Measurements from ENCODE around the gene BOD1.

The BOD1 gene

GRCh38 chr5:173575985-173576384 lies 40.5 kb downstream of the BOD1 start:
- DNase-seq, result no peak

- no peak for DNase-seq
These were observed 41.5 kb downstream of the BOD1 start for GRCh38 chr5:173574983-173575382.

- DNase-seq, result peak; percentile 16 to 50
These were observed 43.1 kb downstream of the BOD1 start for GRCh38 chr5:173573126-173573960.

GRCh38 chr5:173572431-173573125 lies 43.9 kb downstream of the BOD1 start:
- DNase-seq, result no peak

- DNase-seq, result no peak
These were observed 45.9 kb downstream of the BOD1 start for GRCh38 chr5:173570321-173571090.

- no peak for DNase-seq
These were observed 47.7 kb downstream of the BOD1 start for GRCh38 chr5:173568703-173569102.

GRCh38 chr5:173568128-173568527 lies 48.3 kb downstream of the BOD1 start:
- no peak for DNase-seq

- peak in 1 of 2 experiments; percentile 6 for DNase-seq
These were observed 48.9 kb downstream of the BOD1 start for GRCh38 chr5:173567548-173567947.

GRCh38 chr5:173565491-173566072 lies 50.9 kb downstream of the BOD1 start:
- DNase-seq, result no peak

- DNase-seq, result no peak
These were observed 52.3 kb downstream of the BOD1 start for GRCh38 chr5:173564106-173564505.

- DNase-seq, result no peak
These were observed 53.2 kb downstream of the BOD1 start for GRCh38 chr5:173563246-173563645.

GRCh38 chr5:173562451-173562850 lies 54.0 kb downstream of the BOD1 start:
- no peak for DNase-seq
